ES-I3 (cell line): ENCODE measurements around the gene SH3BGRL2.
"Not testable (repeated sequence)": the region's sequence is repeated elsewhere in the genome, so short reads cannot be mapped to it uniquely, and the experiment has no call there.

ENCODE experiments used
- H3K36me3 ChIP-seq: 2 replicates; pipeline ENCODE4 v1.6.1; 2013; ENCODE audit warnings: mild to moderate bottlenecking, low read length, control low read depth, moderate library complexity; ENCODE audit not compliant: insufficient read depth
- H3K4me1 ChIP-seq: 2 replicates; pipeline ENCODE4 v1.6.1; 2013; ENCODE audit warnings: mild to moderate bottlenecking, control low read depth, low read length; ENCODE audit not compliant: insufficient read depth
- H3K9ac ChIP-seq: 2 replicates; pipeline ENCODE4 v1.6.1; 2013; ENCODE audit warnings: low read depth, mild to moderate bottlenecking, low read length, moderate library complexity
- H3K9me3 ChIP-seq: 2 replicates; pipeline ENCODE4 v1.6.1; 2013; ENCODE audit warnings: mild to moderate bottlenecking, low read length, moderate library complexity; ENCODE audit not compliant: control insufficient read depth, insufficient read depth

SH3BGRL2 gene

DNA sequence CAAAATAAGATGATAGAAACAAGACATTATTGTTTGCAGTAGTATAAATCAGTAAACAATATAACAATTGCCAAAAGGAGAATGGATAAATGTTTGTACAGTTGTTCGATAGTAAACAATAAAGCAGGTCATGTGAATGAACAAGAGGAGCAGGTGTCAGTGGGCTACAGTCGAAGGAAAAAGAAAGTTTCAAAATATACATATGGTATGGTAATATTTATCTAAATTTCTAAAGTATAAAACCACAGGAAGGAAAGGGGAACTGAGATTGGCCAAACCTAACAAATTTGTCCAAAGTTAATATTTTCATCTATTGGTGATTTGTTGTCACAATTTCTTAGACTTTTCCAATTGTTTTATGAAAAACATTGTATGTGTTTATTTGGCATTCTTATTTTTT is 110.9 kb downstream of the SH3BGRL2 start:
- Histone ChIP-seq H3K9ac (no peak overlapping the region), H3K4me1 (no peaks in the 10 kb centered on the region), H3K9me3 (no peaks in the 10 kb centered on the region), H3K36me3 (no peaks in the 10 kb centered on the region)

DNA sequence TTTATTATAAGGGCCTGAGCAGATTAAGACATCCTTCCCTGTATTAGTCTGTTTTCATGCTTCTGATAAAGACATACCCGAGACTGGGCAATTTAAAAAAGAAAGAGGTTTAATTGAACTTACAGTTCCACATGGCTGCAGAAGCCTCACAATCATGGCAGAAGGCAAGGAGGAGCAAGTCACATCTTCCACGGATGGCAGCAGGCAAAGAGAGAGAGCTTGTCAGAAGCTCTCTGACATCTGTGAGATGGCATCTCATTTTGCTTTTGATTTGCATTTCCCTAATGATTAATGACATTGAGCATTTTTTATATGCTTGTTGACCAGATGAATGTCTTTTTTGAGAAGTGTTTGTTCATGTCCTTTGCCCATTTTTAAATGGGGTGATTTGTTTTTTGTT is 114.2 kb downstream of the SH3BGRL2 start:
- not testable (repeated sequence) for H3K4me1 ChIP-seq, H3K9me3 ChIP-seq, H3K36me3 ChIP-seq, H3K9ac ChIP-seq

DNA sequence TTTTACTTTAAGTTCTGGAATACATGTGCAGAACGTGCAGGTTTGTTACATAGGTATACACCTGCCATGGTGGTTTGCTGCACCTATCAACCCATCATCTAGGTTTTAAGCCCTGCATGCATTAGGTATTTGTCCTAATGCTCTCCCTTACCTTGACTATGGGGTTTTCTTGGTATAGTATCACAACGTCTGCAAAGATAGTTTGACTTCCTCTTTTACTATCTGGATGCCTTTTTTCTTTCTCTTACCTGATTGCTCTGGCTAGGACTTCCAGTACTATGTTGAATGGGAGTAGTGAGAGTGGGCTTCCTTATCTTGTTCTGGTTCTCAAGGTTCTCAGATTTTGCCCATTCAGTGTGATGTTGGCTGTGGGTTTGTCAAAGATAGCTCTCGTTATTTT is 115.2 kb downstream of the SH3BGRL2 start:
- H3K36me3 ChIP-seq, H3K9ac ChIP-seq, H3K4me1 ChIP-seq, H3K9me3 ChIP-seq: not testable (repeated sequence)

GRCh38 chr6:79750806-79751205 is 119.7 kb downstream of the SH3BGRL2 start:
- H3K36me3 ChIP-seq = no peaks in the 10 kb centered on the region
- no peak overlapping the region for H3K9ac ChIP-seq
- H3K4me1 ChIP-seq = no peaks in the 10 kb centered on the region
- H3K9me3 ChIP-seq = no peaks in the 10 kb centered on the region
